Trophoblast cell (in vitro differentiated cells and primary cell): ENCODE measurements around the gene RGR.

Source experiments
- DNase-seq, 2 donors: peaks; one replicate each; pipeline ENCODE4 v3.0.0-alpha.2; 2016
- H2AFZ ChIP-seq: 2 replicates; pipeline ENCODE4 v1.6.1; 2013; ENCODE audit warnings: low read length, moderate library complexity, mild to moderate bottlenecking; ENCODE audit not compliant: insufficient read depth, poor library complexity
- H2AK5ac ChIP-seq: 2 replicates; pipeline ENCODE4 v1.6.1; 2013; ENCODE audit warnings: mild to moderate bottlenecking, low read length
- H2BK120ac ChIP-seq: 2 replicates; pipeline ENCODE4 v1.6.1; 2013; ENCODE audit warnings: low read length, mild to moderate bottlenecking, moderate library complexity; ENCODE audit not compliant: insufficient read depth, poor library complexity
- H2BK12ac ChIP-seq: 2 replicates; pipeline ENCODE4 v1.6.1; 2013; ENCODE audit warnings: mild to moderate bottlenecking, low read length, moderate library complexity
- H2BK5ac ChIP-seq: 2 replicates; pipeline ENCODE4 v1.6.1; 2013; ENCODE audit warnings: low read length, low read depth, moderate library complexity, mild to moderate bottlenecking; ENCODE audit not compliant: poor library complexity
- H3K14ac ChIP-seq: 2 replicates; pipeline ENCODE4 v1.6.1; 2013; ENCODE audit warnings: mild to moderate bottlenecking, low read length
- H3K18ac ChIP-seq: 2 replicates; pipeline ENCODE4 v1.6.1; 2013; ENCODE audit warnings: mild to moderate bottlenecking, low read length
- H3K23ac ChIP-seq: 2 replicates; pipeline ENCODE4 v1.6.1; 2013; ENCODE audit warnings: low read length
- H3K27ac ChIP-seq: 2 replicates; pipeline ENCODE4 v1.5.1; 2013; ENCODE audit warnings: low read depth, mild to moderate bottlenecking, inconsistent platforms, low read length, moderate library complexity
- H3K27me3 ChIP-seq: 2 replicates; pipeline ENCODE4 v1.6.1; 2013; ENCODE audit warnings: inconsistent platforms, mild to moderate bottlenecking, low read length, moderate library complexity; ENCODE audit not compliant: insufficient read depth
- H3K36me3 ChIP-seq, 2 experiments: 1 replicate in 1 of 2; 2 replicates in 1 of 2; pipeline ENCODE4 v1.6.1; 2013; ENCODE audit warnings: low read length in 2 of 2, mild to moderate bottlenecking in 2 of 2, moderate library complexity in 1 of 2; ENCODE audit not compliant: insufficient read depth in 2 of 2, control insufficient read depth in 1 of 2
- H3K4ac ChIP-seq: 2 replicates; pipeline ENCODE4 v1.6.1; 2013; ENCODE audit warnings: low read depth, mild to moderate bottlenecking, low read length, moderate library complexity
- H3K4me1 ChIP-seq, 2 experiments: 1 replicate in 1 of 2; 2 replicates in 1 of 2; pipeline ENCODE4 v1.6.1; 2013; ENCODE audit warnings: low read length in 2 of 2, mild to moderate bottlenecking in 2 of 2, moderate library complexity in 1 of 2; ENCODE audit not compliant: insufficient read depth in 2 of 2, control insufficient read depth in 1 of 2
- H3K4me2 ChIP-seq: 2 replicates; pipeline ENCODE4 v1.6.1; 2013; ENCODE audit warnings: inconsistent platforms, mild to moderate bottlenecking, low read length, moderate library complexity
- H3K4me3 ChIP-seq: 2 replicates; pipeline ENCODE4 v1.5.1; 2013; ENCODE audit warnings: mild to moderate bottlenecking, low read depth, low read length, inconsistent platforms
- H3K79me1 ChIP-seq: one replicate; pipeline ENCODE4 v1.6.1; 2013; ENCODE audit warnings: low read length
- H3K79me2 ChIP-seq: 2 replicates; pipeline ENCODE4 v1.6.1; 2013; ENCODE audit warnings: low read length, mild to moderate bottlenecking; ENCODE audit not compliant: control insufficient read depth, insufficient read depth, poor library complexity
- H3K9ac ChIP-seq: 2 replicates; pipeline ENCODE4 v1.6.1; 2013; ENCODE audit warnings: mild to moderate bottlenecking, low read length
- H3K9me3 ChIP-seq: 2 replicates; pipeline ENCODE4 v1.6.1; 2013; ENCODE audit warnings: low read depth, mild to moderate bottlenecking, control low read depth, inconsistent platforms, low read length; ENCODE audit not compliant: insufficient read depth
- H4K12ac ChIP-seq: 2 replicates; pipeline ENCODE4 v1.6.1; 2013; ENCODE audit warnings: low read depth, mild to moderate bottlenecking, low read length, moderate library complexity
- H4K8ac ChIP-seq: 2 replicates; pipeline ENCODE4 v1.6.1; 2013; ENCODE audit warnings: low read depth, mild to moderate bottlenecking, low read length, moderate library complexity
- H4K91ac ChIP-seq: one replicate; pipeline ENCODE4 v1.6.1; 2013; ENCODE audit warnings: low read depth, mild to moderate bottlenecking, low read length, moderate library complexity
- WGBS: extraction: QIAGEN DNeasy Blood & Tissue Kit; methylation state at CpG from one replicate; pipeline ENCODE4 v1.1.7; 2013; ENCODE audit warnings: missing lambda C conversion rate; ENCODE audit not compliant: insufficient read length, insufficient coverage; ENCODE audit errors: extremely low coverage; 5-methylcytosine and 5-hydroxymethylcytosine counted together

The RGR gene

DNA sequence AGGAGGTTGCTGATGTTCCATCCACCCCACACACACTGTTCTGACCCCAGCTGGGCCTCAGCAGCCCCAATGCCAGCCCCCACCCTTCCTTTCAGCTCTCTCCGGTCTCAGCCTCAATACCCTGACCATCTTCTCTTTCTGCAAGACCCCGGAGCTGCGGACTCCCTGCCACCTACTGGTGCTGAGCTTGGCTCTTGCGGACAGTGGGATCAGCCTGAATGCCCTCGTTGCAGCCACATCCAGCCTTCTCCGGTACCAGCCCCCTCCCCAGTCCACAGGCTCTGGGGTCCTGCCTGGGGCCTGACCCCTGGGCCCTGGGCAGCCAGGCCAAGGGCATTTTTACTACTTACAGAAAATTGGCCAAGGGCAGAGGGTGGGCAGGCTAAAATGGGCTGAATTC lies 2.6 kb downstream of the RGR start:
- WGBS, result no CpG with 5 or more reads among the region's 6 CpGs
- H3K27me3 ChIP-seq, result no peaks in the 10 kb centered on the region
- no peak overlapping the region for H3K9ac ChIP-seq
- H3K36me3 ChIP-seq, result no peaks in the 10 kb centered on the region
- no peak overlapping the region for H2BK5ac ChIP-seq
- no peaks in the 10 kb centered on the region for H3K79me2 ChIP-seq
- no peaks in the 10 kb centered on the region for H3K9me3 ChIP-seq
- H3K14ac ChIP-seq, result no peak overlapping the region
- no peak overlapping the region for H4K12ac ChIP-seq
- H2AK5ac ChIP-seq, result no peak overlapping the region
- no peaks in the 10 kb centered on the region for H3K79me1 ChIP-seq
- H3K4me2 ChIP-seq, result no peak overlapping the region
- no peaks in the 10 kb centered on the region for H3K4me1 ChIP-seq
- no peak overlapping the region for H3K23ac ChIP-seq
- H2BK120ac ChIP-seq, result no peak overlapping the region
- no peak overlapping the region for H2AFZ ChIP-seq
- DNase-seq, result no peak
- H4K91ac ChIP-seq, result no peak overlapping the region
- no peak overlapping the region for H3K4ac ChIP-seq
- H3K27ac ChIP-seq, result no peak overlapping the region
- H3K4me3 ChIP-seq, result no peak overlapping the region
- H4K8ac ChIP-seq, result no peak overlapping the region
- no peak overlapping the region for H2BK12ac ChIP-seq
- H3K18ac ChIP-seq, result no peak overlapping the region

GRCh38 chr10:84248794-84249193 lies 3.9 kb downstream of the RGR start:
- H4K12ac ChIP-seq, result no peak overlapping the region
- no peak overlapping the region for H4K8ac ChIP-seq
- WGBS, result no CpG with 5 or more reads among the region's 12 CpGs

DNA sequence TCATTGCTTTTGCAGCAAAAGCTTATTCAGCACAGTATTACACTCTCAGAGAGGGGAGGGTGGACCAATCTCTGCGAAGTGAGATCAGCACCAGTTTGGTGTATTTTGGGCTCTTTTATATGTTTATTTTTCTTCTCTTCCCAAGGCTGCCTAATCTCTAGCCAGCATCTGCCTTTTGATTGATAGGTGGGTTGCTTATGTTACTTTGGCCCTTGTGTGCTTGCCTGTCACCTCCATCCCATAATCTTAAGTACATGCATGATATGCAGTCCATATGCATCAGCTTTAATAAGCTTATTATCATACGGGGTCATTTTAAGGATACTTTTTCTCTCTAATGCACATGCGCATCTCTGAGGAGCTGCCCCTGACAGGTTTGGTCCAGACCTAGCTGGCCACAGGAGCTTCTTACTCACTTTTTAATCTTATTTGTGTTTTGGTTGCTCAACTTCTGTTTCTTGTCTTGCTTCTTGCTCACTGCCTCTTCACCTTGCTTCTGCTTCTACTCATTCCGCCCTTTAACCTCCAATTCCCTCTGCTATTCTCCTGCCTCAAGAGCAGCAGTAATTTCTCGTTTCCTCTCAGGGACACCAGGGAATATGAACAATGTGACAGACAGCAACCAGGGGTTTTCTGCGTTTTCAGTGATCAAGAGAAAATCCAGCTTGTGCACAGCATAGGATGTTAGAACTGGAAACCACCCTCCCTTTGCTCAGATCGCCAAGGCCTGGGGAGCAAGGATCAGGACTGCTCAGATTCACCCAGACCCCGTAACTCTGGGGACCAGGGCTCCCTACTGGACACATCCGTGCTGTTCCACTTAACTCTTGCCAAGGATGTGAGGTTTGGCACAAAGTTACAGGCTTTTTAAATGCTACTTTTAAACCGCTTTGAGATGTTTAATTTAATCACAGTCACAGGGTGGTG lies 10.0 kb downstream of the RGR start:
- no peak overlapping the region for H3K9ac ChIP-seq

More at GRCh38 chr10:84248794-84249193, 3.9 kb downstream of the RGR start:
- no peak overlapping the region for H2AK5ac ChIP-seq
- no peaks in the 10 kb centered on the region for H3K9me3 ChIP-seq
- no peak for DNase-seq
- no peak overlapping the region for H2BK120ac ChIP-seq
- no peak overlapping the region for H3K4me3 ChIP-seq
- no peak overlapping the region for H2AFZ ChIP-seq
- H3K79me1 ChIP-seq, result no peaks in the 10 kb centered on the region
- H3K27ac ChIP-seq, result no peak overlapping the region
- no peak overlapping the region for H4K91ac ChIP-seq
- no peak overlapping the region for H3K4ac ChIP-seq
- no peaks in the 10 kb centered on the region for H3K27me3 ChIP-seq
- no peaks in the 10 kb centered on the region for H3K79me2 ChIP-seq
- H3K4me1 ChIP-seq, result no peaks in the 10 kb centered on the region
- no peak overlapping the region for H2BK5ac ChIP-seq
- H3K36me3 ChIP-seq, result no peaks in the 10 kb centered on the region
- no peak overlapping the region for H3K9ac ChIP-seq
- no peak overlapping the region for H3K18ac ChIP-seq
- no peak overlapping the region for H2BK12ac ChIP-seq
- no peak overlapping the region for H3K14ac ChIP-seq
- no peak overlapping the region for H3K4me2 ChIP-seq
- no peak overlapping the region for H3K23ac ChIP-seq

DNA sequence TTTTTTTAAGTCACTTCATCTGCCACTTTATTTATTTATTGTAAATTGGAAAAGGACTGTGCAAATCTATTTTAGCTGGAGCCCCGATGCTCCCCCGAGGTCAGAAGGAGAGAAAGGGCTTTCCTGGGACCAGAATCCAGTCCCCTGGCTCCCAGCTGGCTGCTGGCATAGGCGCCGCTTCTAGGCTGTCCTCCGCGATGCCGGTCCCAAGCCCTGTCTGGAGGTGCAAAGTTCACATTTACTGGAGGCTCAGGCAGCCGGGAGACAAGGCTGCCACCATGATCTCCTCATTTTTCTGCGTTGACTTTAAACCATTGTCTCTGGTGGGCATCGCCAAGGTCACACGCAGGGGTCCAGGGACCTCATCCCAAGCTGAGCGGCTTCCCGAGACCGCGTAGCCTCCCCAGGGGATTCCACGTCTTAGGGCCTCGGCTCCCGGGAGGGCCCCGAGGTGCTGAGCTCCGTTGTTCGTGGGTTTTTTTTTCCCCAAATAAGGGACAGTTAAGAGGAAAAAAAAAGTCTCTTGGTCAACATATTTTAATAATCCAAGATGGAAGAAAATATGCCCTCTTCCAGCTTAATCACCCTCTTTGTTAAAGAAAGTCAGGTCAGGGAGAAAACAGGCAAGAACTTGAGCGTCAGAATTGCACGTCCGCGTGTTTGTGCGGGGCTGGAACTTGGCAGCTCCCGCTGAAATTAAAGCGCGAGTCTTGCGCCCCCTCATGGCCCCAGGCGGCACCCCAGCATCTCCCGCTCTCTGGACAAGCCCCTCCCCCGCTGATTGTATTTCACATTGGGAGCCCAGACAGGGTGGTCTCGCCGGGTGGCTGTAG lies 11.9 kb downstream of the RGR start:
- Histone ChIP-seq H3K4me2 (no peak overlapping the region), H4K91ac (no peak overlapping the region), H2AK5ac (no peak overlapping the region), H3K4me3 (no peak overlapping the region), H3K4ac (no peak overlapping the region), H3K36me3 (no peaks in the 10 kb centered on the region), H2BK5ac (no peak overlapping the region), H3K27me3 (no peaks in the 10 kb centered on the region), H3K9me3 (peaks cover 1% of the 10 kb centered on the region), H3K79me1 (no peaks in the 10 kb centered on the region), H4K8ac (no peak overlapping the region), H4K12ac (no peak overlapping the region), H3K4me1 (peaks cover 0 to 6% of the 10 kb centered on the region in 2 experiments), H2BK120ac (no peak overlapping the region), H3K23ac (no peak overlapping the region), H2BK12ac (no peak overlapping the region), H3K9ac (no peak overlapping the region), H3K79me2 (no peaks in the 10 kb centered on the region), H3K18ac (no peak overlapping the region), H3K27ac (no peak overlapping the region), H2AFZ (no peak overlapping the region), H3K14ac (no peak overlapping the region)
- peak in 1 of 2 donors; percentile 48 for DNase-seq
- no CpG with 5 or more reads among the region's 35 CpGs for WGBS

More for the DNA sequence above, 10.0 kb downstream of the RGR start:
- Histone ChIP-seq H4K8ac (no peak overlapping the region), H2AFZ (no peak overlapping the region), H3K27me3 (no peaks in the 10 kb centered on the region), H3K14ac (no peak overlapping the region), H3K4me2 (no peak overlapping the region), H2BK5ac (no peak overlapping the region), H2AK5ac (no peak overlapping the region), H3K4ac (no peak overlapping the region), H3K23ac (no peak overlapping the region), H2BK120ac (no peak overlapping the region), H3K9me3 (peaks cover 1% of the 10 kb centered on the region), H3K27ac (no peak overlapping the region), H2BK12ac (no peak overlapping the region), H3K18ac (no peak overlapping the region), H3K79me2 (no peaks in the 10 kb centered on the region), H4K91ac (no peak overlapping the region), H3K4me1 (peaks cover 0 to 6% of the 10 kb centered on the region in 2 experiments), H3K79me1 (no peaks in the 10 kb centered on the region), H3K4me3 (no peak overlapping the region), H4K12ac (no peak overlapping the region), H3K36me3 (no peaks in the 10 kb centered on the region)
- no CpG with 5 or more reads among the region's 10 CpGs for WGBS
- DNase-seq, result no peak
